ENCODE data around the gene ATP9A. TPM values are rescaled to one million over a fixed set of nuclear protein-coding genes. Genes with fewer than 3 reads are reported as not detected.

The ATP9A gene, protein sequence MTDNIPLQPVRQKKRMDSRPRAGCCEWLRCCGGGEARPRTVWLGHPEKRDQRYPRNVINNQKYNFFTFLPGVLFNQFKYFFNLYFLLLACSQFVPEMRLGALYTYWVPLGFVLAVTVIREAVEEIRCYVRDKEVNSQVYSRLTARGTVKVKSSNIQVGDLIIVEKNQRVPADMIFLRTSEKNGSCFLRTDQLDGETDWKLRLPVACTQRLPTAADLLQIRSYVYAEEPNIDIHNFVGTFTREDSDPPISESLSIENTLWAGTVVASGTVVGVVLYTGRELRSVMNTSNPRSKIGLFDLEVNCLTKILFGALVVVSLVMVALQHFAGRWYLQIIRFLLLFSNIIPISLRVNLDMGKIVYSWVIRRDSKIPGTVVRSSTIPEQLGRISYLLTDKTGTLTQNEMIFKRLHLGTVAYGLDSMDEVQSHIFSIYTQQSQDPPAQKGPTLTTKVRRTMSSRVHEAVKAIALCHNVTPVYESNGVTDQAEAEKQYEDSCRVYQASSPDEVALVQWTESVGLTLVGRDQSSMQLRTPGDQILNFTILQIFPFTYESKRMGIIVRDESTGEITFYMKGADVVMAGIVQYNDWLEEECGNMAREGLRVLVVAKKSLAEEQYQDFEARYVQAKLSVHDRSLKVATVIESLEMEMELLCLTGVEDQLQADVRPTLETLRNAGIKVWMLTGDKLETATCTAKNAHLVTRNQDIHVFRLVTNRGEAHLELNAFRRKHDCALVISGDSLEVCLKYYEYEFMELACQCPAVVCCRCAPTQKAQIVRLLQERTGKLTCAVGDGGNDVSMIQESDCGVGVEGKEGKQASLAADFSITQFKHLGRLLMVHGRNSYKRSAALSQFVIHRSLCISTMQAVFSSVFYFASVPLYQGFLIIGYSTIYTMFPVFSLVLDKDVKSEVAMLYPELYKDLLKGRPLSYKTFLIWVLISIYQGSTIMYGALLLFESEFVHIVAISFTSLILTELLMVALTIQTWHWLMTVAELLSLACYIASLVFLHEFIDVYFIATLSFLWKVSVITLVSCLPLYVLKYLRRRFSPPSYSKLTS
- 69.4 and 96.8 TPM in 2 replicates for total RNA-seq

DNA sequence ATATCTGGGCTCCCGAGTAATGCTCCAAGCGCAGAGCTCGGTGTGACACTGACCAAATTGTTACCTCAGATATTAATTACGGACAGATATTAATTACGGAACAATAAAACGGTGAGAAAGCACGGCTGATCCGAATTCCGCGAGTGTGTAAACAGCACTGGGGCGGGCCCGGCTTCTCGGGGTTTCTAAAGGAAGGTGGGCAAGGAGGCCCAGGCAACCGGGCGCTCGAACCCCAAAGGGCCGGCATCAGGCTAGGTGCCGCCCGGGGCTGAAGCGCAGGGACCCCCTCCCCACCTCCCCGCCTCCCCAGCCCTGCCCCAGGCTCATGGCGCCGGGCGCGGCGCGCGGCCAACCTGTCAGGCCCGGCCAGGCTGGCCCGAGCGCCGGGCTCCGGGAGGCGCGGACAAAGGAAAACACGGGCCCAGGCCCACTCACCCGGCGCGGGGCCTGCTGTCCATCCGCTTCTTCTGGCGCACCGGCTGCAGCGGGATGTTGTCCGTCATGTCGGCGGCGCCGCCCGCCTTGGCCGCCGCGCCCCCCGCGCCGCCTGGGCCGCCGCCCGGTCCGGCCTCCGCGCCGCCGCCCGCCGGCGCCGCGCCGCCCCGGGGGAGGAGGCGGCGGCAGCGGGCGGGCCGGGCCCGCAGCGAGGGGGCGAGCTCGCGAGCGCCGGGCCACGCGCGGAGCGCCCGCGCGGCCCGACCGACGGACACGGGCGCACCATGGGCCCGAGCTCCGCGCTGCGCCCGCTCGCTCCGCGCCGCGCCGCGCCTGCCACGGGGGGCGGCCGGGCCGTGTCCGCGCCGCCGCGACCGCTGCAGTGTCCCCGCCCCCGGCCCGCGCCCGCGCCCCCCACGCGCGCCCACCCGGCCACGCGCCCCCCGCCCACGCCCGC is at the start of gene ATP9A:
TSS of gene ATP9A (minus strand) at position 524 of the 892 bp plus-strand sequence. CDS start at position 503, 21 bp downstream.

DNA sequence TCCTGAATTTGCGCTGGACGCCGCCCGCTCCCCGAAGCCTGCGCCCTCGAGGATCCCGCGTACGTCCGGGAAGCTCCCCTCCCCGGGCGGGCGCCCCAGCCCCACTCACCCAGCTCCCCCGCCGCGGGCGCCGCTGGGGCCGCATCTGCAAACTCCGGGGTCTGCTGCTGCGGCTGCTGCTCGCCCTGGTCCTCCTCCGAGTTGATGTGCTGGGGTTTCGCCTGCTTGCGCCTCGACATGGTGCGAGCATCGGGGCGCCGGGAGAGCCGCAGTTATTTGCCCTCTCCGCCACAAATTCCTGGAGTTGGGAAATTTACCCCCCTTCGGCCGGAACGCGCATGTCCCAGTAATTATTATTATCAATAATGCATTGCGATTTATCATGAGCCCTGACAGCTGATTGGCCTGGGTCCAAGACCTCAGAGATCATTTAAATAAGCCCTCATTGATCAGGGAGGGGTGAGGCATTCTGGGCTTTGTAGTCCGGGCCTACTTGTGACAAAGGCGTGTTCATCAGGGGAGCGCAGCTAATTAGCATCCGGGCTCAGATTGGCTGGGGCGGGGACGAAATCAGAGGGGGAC is 34.1 kb upstream of the ATP9A start, which contains the start of gene SALL4:
TSS of gene SALL4 (minus strand) at position 352 of the 582 bp plus-strand sequence. CDS start at position 239, 113 bp downstream.

Other genes with a start within 250 kb of the ATP9A start
- under 0.01 and 0.17 TPM in 2 replicates for gene NFATC2, start 225.7 kb downstream of the ATP9A start, total RNA-seq
- gene SALL4, start 34.1 kb upstream of the ATP9A start, total RNA-seq = 0.15 and 0.17 TPM in 2 replicates